Urinary bladder (tissue), 4 donors: ENCODE measurements around the gene SLC4A2. TPM values are rescaled to one million over a fixed set of nuclear protein-coding genes. Genes with fewer than 3 reads are reported as not detected.
"Not testable (repeated sequence)": the region's sequence is repeated elsewhere in the genome, so short reads cannot be mapped to it uniquely, and the experiment has no call there.

Experiments used
- DNase-seq: peaks from one replicate; pipeline ENCODE4 v3.0.0-alpha.2; 2015; ENCODE audit errors: extremely low spot score
- H3K27ac ChIP-seq: one replicate; pipeline ENCODE4 v1.5.1; 2013; ENCODE audit warnings: low read depth, mild to moderate bottlenecking, moderate library complexity
- H3K36me3 ChIP-seq: one replicate; pipeline ENCODE4 v1.6.1; 2013; ENCODE audit warnings: mild to moderate bottlenecking, moderate library complexity; ENCODE audit not compliant: insufficient read depth
- H3K4me1 ChIP-seq: one replicate; pipeline ENCODE4 v1.6.1; 2013; ENCODE audit warnings: mild to moderate bottlenecking, moderate library complexity; ENCODE audit not compliant: insufficient read depth
- H3K4me3 ChIP-seq: one replicate; pipeline ENCODE4 v1.5.1; 2013; ENCODE audit warnings: low read depth, low read length
- WGBS: extraction: QIAGEN DNeasy Blood & Tissue Kit; methylation state at CpG from one replicate; pipeline ENCODE4 v1.1.7; 2013; 5-methylcytosine and 5-hydroxymethylcytosine counted together
- polyA plus RNA-seq: library from polyadenylated mRNA; stranded (reverse); fragments of 200-250 nt; gene quantifications from one replicate; pipeline ENCODE4 v1.2.3, GENCODE V29; 2013
- total RNA-seq: library from RNA; depleted of rRNA; stranded (reverse); fragments of >200 nt; gene quantifications from one replicate; pipeline ENCODE4 v1.2.3, GENCODE V29; 2014
- donor health status: healthy with polysubstance abuse.
- donor health status: healthy.

SLC4A2 gene
- total and polyA plus RNA-seq, 2 donors, result 30.6 to 107 TPM

- H3K27ac ChIP-seq, result no peak overlapping the region
- H3K4me1 ChIP-seq, result no peaks in the 10 kb centered on the region
- H3K4me3 ChIP-seq, result no peak overlapping the region
- no peaks in the 10 kb centered on the region for H3K36me3 ChIP-seq
- 92% methylated on average over 4 of the region's 4 CpGs for WGBS
- DNase-seq, result no peak
Measured at GRCh38 chr7:151031011-151031410, 28.4 kb upstream of the SLC4A2 start.

GRCh38 chr7:151032936-151033863, 26.2 kb upstream of the SLC4A2 start:
- Histone ChIP-seq H3K36me3 (no peaks in the 10 kb centered on the region), H3K4me1 (no peaks in the 10 kb centered on the region), H3K27ac (no peak overlapping the region), H3K4me3 (no peak overlapping the region)
- DNase-seq, result no peak
- WGBS, result 84% methylated on average over 17 of the region's 17 CpGs

GRCh38 chr7:151033864-151034249, 25.5 kb upstream of the SLC4A2 start:
- 89% methylated on average over 5 of the region's 5 CpGs for WGBS
- Histone ChIP-seq H3K4me1 (no peaks in the 10 kb centered on the region), H3K4me3 (no peak overlapping the region), H3K36me3 (no peaks in the 10 kb centered on the region), H3K27ac (no peak overlapping the region)
- DNase-seq, result no peak

GRCh38 chr7:151034312-151035025, 24.9 kb upstream of the SLC4A2 start:
- H3K27ac ChIP-seq, result no peak overlapping the region
- whole genome bisulfite sequencing, result 90% methylated on average over 21 of the region's 21 CpGs

GRCh38 chr7:151035026-151035717, 24.2 kb upstream of the SLC4A2 start:
- Histone ChIP-seq H3K4me1 (no peaks in the 10 kb centered on the region), H3K36me3 (no peaks in the 10 kb centered on the region), H3K27ac (no peak overlapping the region), H3K4me3 (no peak overlapping the region)
- WGBS, result 85% methylated on average over 21 of the region's 21 CpGs
- DNase-seq, result no peak

More at GRCh38 chr7:151034312-151035025, 24.9 kb upstream of the SLC4A2 start:
- Histone ChIP-seq H3K4me3 (no peak overlapping the region), H3K36me3 (no peaks in the 10 kb centered on the region), H3K4me1 (no peaks in the 10 kb centered on the region)
- no peak for DNase-seq

- H3K36me3 ChIP-seq, result no peaks in the 10 kb centered on the region
- no peak overlapping the region for H3K27ac ChIP-seq
- WGBS, result 93% methylated on average over 17 of the region's 17 CpGs
Measured at GRCh38 chr7:151035902-151036301, 23.5 kb upstream of the SLC4A2 start.

GRCh38 chr7:151038951-151039849, 20.2 kb upstream of the SLC4A2 start:
- WGBS, result 38% methylated on average over 12 of the region's 12 CpGs
- Histone ChIP-seq H3K27ac (no peak overlapping the region), H3K4me3 (no peak overlapping the region), H3K4me1 (no peaks in the 10 kb centered on the region), H3K36me3 (no peaks in the 10 kb centered on the region)
- DNase-seq, result no peak

More at GRCh38 chr7:151035902-151036301, 23.5 kb upstream of the SLC4A2 start:
- DNase-seq, result no peak
- Histone ChIP-seq H3K4me1 (no peaks in the 10 kb centered on the region), H3K4me3 (no peak overlapping the region)

- Histone ChIP-seq H3K36me3 (no peaks in the 10 kb centered on the region), H3K27ac (no peak overlapping the region), H3K4me3 (no peak overlapping the region), H3K4me1 (no peaks in the 10 kb centered on the region)
- no peak for DNase-seq
- WGBS, result 71% methylated on average over 18 of the region's 18 CpGs
Measured at GRCh38 chr7:151039850-151040548, 19.4 kb upstream of the SLC4A2 start.

GRCh38 chr7:151040616-151041375, 18.6 kb upstream of the SLC4A2 start:
- Histone ChIP-seq H3K4me1 (no peaks in the 10 kb centered on the region), H3K36me3 (no peaks in the 10 kb centered on the region), H3K4me3 (no peak overlapping the region), H3K27ac (no peak overlapping the region)
- WGBS, result 93% methylated on average over 30 of the region's 30 CpGs
- no peak for DNase-seq

GRCh38 chr7:151043449-151043848, 15.9 kb upstream of the SLC4A2 start:
- not testable (repeated sequence) for DNase-seq, H3K4me1 ChIP-seq, H3K36me3 ChIP-seq, H3K27ac ChIP-seq, H3K4me3 ChIP-seq
- WGBS, result 84% methylated on average over 10 of the region's 10 CpGs

GRCh38 chr7:151043959-151044358, 15.4 kb upstream of the SLC4A2 start:
- no peaks in the 10 kb centered on the region for H3K36me3 ChIP-seq
- H3K4me3 ChIP-seq, result no peak overlapping the region
- no peak overlapping the region for H3K27ac ChIP-seq
- DNase-seq, result no peak
- WGBS, result 94% methylated on average over 20 of the region's 20 CpGs
- no peaks in the 10 kb centered on the region for H3K4me1 ChIP-seq

- Histone ChIP-seq H3K4me3 (no peak overlapping the region), H3K27ac (no peak overlapping the region), H3K4me1 (no peaks in the 10 kb centered on the region), H3K36me3 (no peaks in the 10 kb centered on the region)
- WGBS, result 79% methylated on average over 11 of the region's 11 CpGs
- DNase-seq, result no peak
Measured at GRCh38 chr7:151045262-151045661, 14.1 kb upstream of the SLC4A2 start.
